ENCODE data around the gene NT5E. TPM values are rescaled to one million over a fixed set of nuclear protein-coding genes. Genes with fewer than 3 reads are reported as not detected.

NT5E gene
- polyA plus RNA-seq, 6 donors from 2014 or later: 97.8 to 211 (median 131) TPM

Other genes starting within 250 kb of the NT5E start
- gene SNX14, start 143.8 kb downstream of the NT5E start, polyA plus RNA-seq (ENCODE audit: low read depth in 6 of 6): 10 to 100 TPM; 39.1 to 50.8 (median 45.7) TPM
- 10 to 100 TPM; 12.0 to 64.0 (median 54.9) TPM for gene SYNCRIP, start 192.8 kb downstream of the NT5E start, polyA plus RNA-seq (ENCODE audit: low read depth in 6 of 6)

Data from naive B cell (primary cell).